ENCODE measurements around the gene NXF1. TPM values are rescaled to one million over a fixed set of nuclear protein-coding genes. Genes with fewer than 3 reads are reported as not detected.
"Not testable (repeated sequence)": the region's sequence is repeated elsewhere in the genome, so short reads cannot be mapped to it uniquely, and the experiment has no call there.

The NXF1 gene
- total RNA-seq, 4 donors from 2014 or later: 45.2 to 120 (median 102) TPM

DNA sequence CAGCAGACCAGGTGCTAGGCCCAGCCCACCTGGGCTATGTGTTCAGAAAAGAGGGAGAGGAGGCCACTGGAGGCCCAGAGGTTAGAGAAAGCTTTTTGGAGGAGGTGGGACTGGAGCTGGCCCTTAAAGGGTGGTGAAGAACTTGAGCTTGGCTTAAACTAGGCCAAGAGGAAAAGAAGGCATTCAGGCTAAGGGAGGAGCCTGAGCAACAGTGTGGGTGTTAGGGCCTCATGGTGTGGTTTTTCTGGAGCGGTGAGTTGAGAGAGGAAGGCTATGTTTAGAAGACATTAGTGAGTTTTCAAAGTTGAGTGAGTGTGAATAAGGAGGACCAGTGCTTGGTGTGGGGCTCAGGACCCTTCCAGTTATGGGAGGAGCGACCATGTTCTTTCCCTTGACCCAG is 27.9 kb downstream of the NXF1 start:
- H3K4me1 ChIP-seq: peaks cover 0 to 1% (median under 1%) of the 10 kb centered on the region in 4 donors
- DNase-seq: no peak
- H3K27ac ChIP-seq: no peak overlapping the region
- H3K36me3 ChIP-seq: peaks cover 0 to 57% (median 0%) of the 10 kb centered on the region in 3 donors
- TF ChIP-seq CTCF (IDR thresholded peaks at IDR 0.05) (no peak), POLR2A (IDR thresholded peaks at IDR 0.05) (no peak)
- H3K27me3 ChIP-seq: no peaks in the 10 kb centered on the region
- no peak overlapping the region for H3K4me3 ChIP-seq
- no peaks in the 10 kb centered on the region for H3K9me3 ChIP-seq

- TF ChIP-seq POLR2A (IDR thresholded peaks at IDR 0.05) (no peak), CTCF (IDR thresholded peaks at IDR 0.05) (no peak)
- no peak overlapping the region for H3K4me3 ChIP-seq
- no peaks in the 10 kb centered on the region for H3K9me3 ChIP-seq
- H3K36me3 ChIP-seq: peaks cover 0 to 49% (median 0%) of the 10 kb centered on the region in 3 donors
- H3K27me3 ChIP-seq: no peaks in the 10 kb centered on the region
- peaks cover 0 to 10% (median 4%) of the 10 kb centered on the region in 4 donors for H3K4me1 ChIP-seq
- no peak for DNase-seq
- H3K27ac ChIP-seq: no peak overlapping the region
Measured at GRCh38 chr11:62775646-62776045, 29.6 kb downstream of the NXF1 start.

DNA sequence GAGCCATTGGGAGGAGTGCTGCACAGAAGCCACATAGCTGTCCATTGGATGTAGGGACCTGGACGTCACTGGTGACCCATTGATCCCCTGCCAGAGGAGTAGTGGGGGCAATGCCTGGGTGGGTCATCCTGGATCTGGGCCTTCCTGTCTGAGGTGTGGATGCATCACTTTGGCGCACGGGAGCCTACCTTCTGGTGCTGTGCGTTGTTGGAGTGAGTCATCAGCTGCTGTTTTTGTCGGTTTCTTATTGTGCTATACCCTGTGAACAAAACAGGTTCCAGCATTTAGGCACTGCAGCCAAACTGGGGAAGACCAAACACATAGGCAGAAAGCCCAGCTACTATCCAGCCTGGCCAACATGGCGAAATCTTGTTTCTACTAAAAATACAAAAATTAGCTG is 30.8 kb downstream of the NXF1 start:
- TF ChIP-seq CTCF (IDR thresholded peaks at IDR 0.05): no peak
- no peak for TF ChIP-seq POLR2A (IDR thresholded peaks at IDR 0.05)
- Histone ChIP-seq H3K4me1 (peaks cover 0 to 17% (median 6%) of the 10 kb centered on the region in 4 donors), H3K36me3 (peaks cover 0 to 41% (median 0%) of the 10 kb centered on the region in 3 donors), H3K9me3 (no peaks in the 10 kb centered on the region), H3K27me3 (no peaks in the 10 kb centered on the region), H3K4me3 (no peak overlapping the region), H3K27ac (no peak overlapping the region)
- no peak for DNase-seq

- no peak for TF ChIP-seq CTCF (IDR thresholded peaks at IDR 0.05)
- peak; percentile 39 to 53 for TF ChIP-seq POLR2A (IDR thresholded peaks at IDR 0.05)
Measured at GRCh38 chr11:62771144-62772021, 33.9 kb downstream of the NXF1 start, which contains the start of gene TAF6L. TAF6L (plus strand) TSS chr11:62771396; CDS start chr11:62775784, 4,388 bp downstream.

DNA sequence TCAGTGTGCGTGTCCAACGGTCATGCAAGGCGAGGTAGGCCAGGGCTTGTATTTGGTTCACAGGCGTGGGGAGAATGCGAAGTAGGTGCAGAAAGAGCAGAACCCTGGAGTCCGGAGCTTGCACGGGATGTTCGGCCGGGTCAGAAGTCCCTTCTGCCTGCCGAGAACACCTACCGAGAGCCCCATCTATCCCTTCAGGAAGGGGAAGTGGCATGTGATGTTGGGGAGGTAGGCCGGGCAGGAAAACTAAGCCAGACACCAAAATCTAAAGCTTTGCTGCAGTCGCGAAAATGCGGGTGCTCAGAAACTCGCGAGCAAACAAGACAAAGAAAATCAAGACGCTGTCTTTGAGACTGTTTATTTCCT is 34.5 kb downstream of the NXF1 start:
- DNase-seq: peak; percentile 40 to 59 (median 57)
- peak overlapping the region; percentile 56 to 96 (median 76) for H3K4me3 ChIP-seq
- TF ChIP-seq POLR2A (IDR thresholded peaks at IDR 0.05): no peak
- no peak for TF ChIP-seq CTCF (IDR thresholded peaks at IDR 0.05)
- peaks cover 0 to 17% (median 6%) of the 10 kb centered on the region in 4 donors for H3K4me1 ChIP-seq
- peaks cover 0 to 23% (median 0%) of the 10 kb centered on the region in 3 donors for H3K36me3 ChIP-seq
- peak overlapping the region; percentile 85 to 98 (median 93) for H3K27ac ChIP-seq
- H3K9me3 ChIP-seq: no peaks in the 10 kb centered on the region
- no peaks in the 10 kb centered on the region for H3K27me3 ChIP-seq

More at GRCh38 chr11:62771144-62772021, 33.9 kb downstream of the NXF1 start, which contains the start of gene TAF6L:
- H3K4me3 ChIP-seq: peak within 1 kb of the TSS; percentile 56 to 96 (median 76)
- peak within 1 kb of the TSS; percentile 85 to 98 (median 93) for H3K27ac ChIP-seq
- no peaks in the 10 kb centered on the region for H3K27me3 ChIP-seq
- H3K9me3 ChIP-seq: no peaks in the 10 kb centered on the region
- peaks cover 0 to 17% (median 6%) of the 10 kb centered on the region in 4 donors for H3K4me1 ChIP-seq
- peak; percentile 97 to 99 (median 98) for DNase-seq
- H3K36me3 ChIP-seq: peaks cover 0 to 23% (median 0%) of the 10 kb centered on the region in 3 donors

DNA sequence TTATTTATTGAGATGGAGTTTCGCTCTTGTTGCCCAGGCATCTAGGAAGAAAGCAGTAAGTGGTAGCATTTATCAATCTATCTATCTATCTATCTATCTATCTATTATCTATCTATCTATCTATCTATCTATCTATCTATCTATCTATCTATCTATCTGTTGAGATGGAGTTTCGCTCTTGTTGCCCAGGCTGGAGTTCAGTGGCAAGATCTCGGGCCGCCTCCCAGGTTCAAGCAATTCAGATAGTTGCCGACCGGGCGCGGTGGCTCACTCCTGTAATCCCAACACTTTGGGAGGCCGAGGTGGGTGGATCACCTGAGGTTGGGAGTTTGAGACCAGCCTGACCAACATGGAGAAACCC is 44.4 kb downstream of the NXF1 start:
- H3K4me3 ChIP-seq: peak overlapping the region; percentile 65 to 81 (median 70)
- H3K9me3 ChIP-seq, H3K27me3 ChIP-seq, H3K36me3 ChIP-seq, DNase-seq: not testable (repeated sequence)
- peaks cover 0 to 10% (median 4%) of the 10 kb centered on the region in 4 donors for H3K4me1 ChIP-seq
- H3K27ac ChIP-seq: peak overlapping the region; percentile 82 to 87 (median 84)
